IMR-90 (cell line): ENCODE data around the gene KAT6B. TPM values are rescaled to one million over a fixed set of nuclear protein-coding genes. Genes with fewer than 3 reads are reported as not detected.
A peak's percentile ranks its signal among the peaks of the same experiment; 100 is the strongest.

Source experiments
- ATAC-seq: fragments of 200-7000 bp; cut with Tn5 transposase; 2 replicates; pipeline ENCODE4 v1.9.1; 2020; ENCODE audit warnings: low read depth, mild to moderate bottlenecking, moderate library complexity
- BruUV-seq: library from RNA; stranded (reverse); fragments of 400-500 nt; replicated peaks from 2 replicates; lab custom pipeline; 2021; lab: Mats Ljungman, UMichigan
- CTCF ChIA-PET: fragments of 300-600 bp; formaldehyde crosslinking; extraction: SDS; loops from one replicate; lab custom pipeline; 2021; ENCODE audit warnings: antibody characterized with exemption; lab: Yijun Ruan, JAX
- POLR2A ChIA-PET: fragments of 300-600 bp; sonication (Branson Sonifier 250); formaldehyde crosslinking; loops from one replicate; lab custom pipeline; 2022; ENCODE audit warnings: antibody characterized with exemption; ENCODE audit not compliant: unreplicated experiment; lab: Charles Lee
- DNase-seq: peaks from one replicate; pipeline ENCODE4 v3.0.0; 2013
- H2AFZ ChIP-seq: replicated peaks from 2 replicates; pipeline ENCODE3; 2013; ENCODE audit warnings: low read length, mild to moderate bottlenecking; ENCODE audit not compliant: poor library complexity
- H2AK5ac ChIP-seq: 2 replicates; pipeline ENCODE4 v1.6.1; 2013; ENCODE audit warnings: low read depth, low read length, inconsistent platforms
- H2AK9ac ChIP-seq: replicated peaks from 2 replicates; pipeline ENCODE3; 2013; ENCODE audit warnings: mild to moderate bottlenecking, low read depth, low read length, moderate library complexity; ENCODE audit not compliant: poor library complexity
- H2BK120ac ChIP-seq: 2 replicates; pipeline ENCODE4 v1.6.1; 2013; ENCODE audit warnings: low read depth, low read length, inconsistent platforms
- H2BK15ac ChIP-seq: 3 replicates; pipeline ENCODE4 v1.6.1; 2013; ENCODE audit warnings: low read depth, low read length, inconsistent platforms
- H2BK20ac ChIP-seq: 2 replicates; pipeline ENCODE4 v1.6.1; 2013; ENCODE audit warnings: low read depth, mild to moderate bottlenecking, inconsistent platforms, low read length, moderate library complexity
- H2BK5ac ChIP-seq: 2 replicates; pipeline ENCODE4 v1.6.1; 2013; ENCODE audit warnings: mild to moderate bottlenecking, low read depth, low read length, inconsistent platforms; ENCODE audit not compliant: poor library complexity, severe bottlenecking
- H3K14ac ChIP-seq: replicated peaks from 2 replicates; pipeline ENCODE4 v1.6.1; 2013; ENCODE audit warnings: low read depth, low read length, inconsistent platforms
- H3K18ac ChIP-seq: 2 replicates; pipeline ENCODE4 v1.6.1; 2013; ENCODE audit warnings: low read depth, low read length, control low read depth
- H3K23ac ChIP-seq: 2 replicates; pipeline ENCODE4 v1.6.1; 2013; ENCODE audit warnings: low read depth, low read length, inconsistent platforms
- H3K27ac ChIP-seq: 2 replicates; pipeline ENCODE4 v1.5.1; 2013; ENCODE audit warnings: mild to moderate bottlenecking, control low read depth, low read length; ENCODE audit not compliant: insufficient read depth
- H3K27me3 ChIP-seq: 2 replicates; pipeline ENCODE4 v1.6.1; 2013; ENCODE audit warnings: low read length; ENCODE audit not compliant: control insufficient read depth, insufficient read depth
- H3K36me3 ChIP-seq: 2 replicates; pipeline ENCODE4 v1.6.1; 2013; ENCODE audit warnings: low read length, mixed read lengths; ENCODE audit not compliant: control insufficient read depth, insufficient read depth
- H3K4ac ChIP-seq: 2 replicates; pipeline ENCODE4 v1.6.1; 2013; ENCODE audit warnings: low read depth, low read length, inconsistent platforms
- H3K4me1 ChIP-seq: 2 replicates; pipeline ENCODE4 v1.6.1; 2013; ENCODE audit warnings: low read length, mixed read lengths; ENCODE audit not compliant: control insufficient read depth, insufficient read depth
- H3K4me2 ChIP-seq: 2 replicates; pipeline ENCODE4 v1.6.1; 2013; ENCODE audit warnings: low read depth, mild to moderate bottlenecking, control low read depth, low read length, moderate library complexity
- H3K4me3 ChIP-seq: 2 replicates; pipeline ENCODE4 v1.5.1; 2013; ENCODE audit warnings: low read depth, mild to moderate bottlenecking, control low read depth, low read length, moderate library complexity; ENCODE audit not compliant: insufficient read depth
- H3K56ac ChIP-seq: 2 replicates; pipeline ENCODE4 v1.6.1; 2013; ENCODE audit warnings: low read length, inconsistent platforms; ENCODE audit not compliant: insufficient read depth; ENCODE audit errors: extremely low read depth
- H3K79me1 ChIP-seq, 2 experiments: 2 replicates each; pipeline ENCODE4 v1.6.1; 2013; ENCODE audit warnings: low read length in 2 of 2, inconsistent platforms in 1 of 2, low read depth in 1 of 2
- H3K9ac ChIP-seq: 2 replicates; pipeline ENCODE4 v1.6.1; 2013; ENCODE audit warnings: low read depth, low read length, control low read depth
- H3K9me1 ChIP-seq: 2 replicates; pipeline ENCODE4 v1.6.1; 2013; ENCODE audit warnings: low read length, inconsistent platforms; ENCODE audit not compliant: insufficient read depth
- H3K9me3 ChIP-seq: 2 replicates; pipeline ENCODE4 v1.6.1; 2013; ENCODE audit warnings: low read length; ENCODE audit not compliant: control insufficient read depth, insufficient read depth
- H4K20me1 ChIP-seq: 2 replicates; pipeline ENCODE4 v1.6.1; 2013; ENCODE audit warnings: low read length, inconsistent platforms; ENCODE audit not compliant: insufficient read depth
- H4K5ac ChIP-seq: 2 replicates; pipeline ENCODE4 v1.6.1; 2013; ENCODE audit warnings: mild to moderate bottlenecking, low read depth, low read length, control low read depth
- H4K8ac ChIP-seq, 2 experiments: 2 replicates each; pipeline ENCODE4 v1.6.1; 2013; ENCODE audit warnings: low read depth in 2 of 2, low read length in 2 of 2, control low read depth in 1 of 2, inconsistent platforms in 1 of 2
- H4K91ac ChIP-seq: 2 replicates; pipeline ENCODE4 v1.6.1; 2013; ENCODE audit warnings: low read depth, low read length, inconsistent platforms; ENCODE audit not compliant: insufficient read depth
- BHLHE40 ChIP-seq: fragments of 150-350 bp; IDR thresholded peaks from 2 replicates; pipeline ENCODE4 v1.6.1; 2016; ENCODE audit warnings: mild to moderate bottlenecking, low read depth, low read length
- CEBPB ChIP-seq: IDR thresholded peaks from 2 replicates; pipeline ENCODE4 v1.6.1; 2012; ENCODE audit warnings: low read depth, low read length, improper control_type of control experiment
- CHD1 ChIP-seq: IDR thresholded peaks from 2 replicates; pipeline ENCODE4 v1.6.1; 2012; ENCODE audit warnings: low read depth, low read length, improper control_type of control experiment
- CTCF ChIP-seq: conservative IDR thresholded peaks from 2 replicates; pipeline ENCODE4 v1.5.1; 2012; ENCODE audit warnings: mild to moderate bottlenecking, low read depth, low read length, improper control_type of control experiment
- ELK1 ChIP-seq: fragments of 150-350 bp; IDR thresholded peaks from 2 replicates; pipeline ENCODE4 v1.6.1; 2016; ENCODE audit warnings: low read depth, mild to moderate bottlenecking, low read length, moderate library complexity, borderline replicate concordance
- FOS ChIP-seq: fragments of 150-350 bp; IDR thresholded peaks from 2 replicates; pipeline ENCODE4 v1.6.1; 2016; ENCODE audit warnings: low read depth, low read length
- MAFK ChIP-seq: IDR thresholded peaks from 2 replicates; pipeline ENCODE4 v1.6.1; 2012; ENCODE audit warnings: low read depth, low read length, improper control_type of control experiment
- MAZ ChIP-seq: IDR thresholded peaks from 2 replicates; pipeline ENCODE4 v1.6.1; 2012; ENCODE audit warnings: low read depth, mild to moderate bottlenecking, low read length, improper control_type of control experiment, moderate library complexity, borderline replicate concordance
- MXI1 ChIP-seq: IDR thresholded peaks from 2 replicates; pipeline ENCODE4 v1.6.1; 2012; ENCODE audit warnings: low read depth, mild to moderate bottlenecking, low read length, moderate library complexity, borderline replicate concordance
- NFE2L2 ChIP-seq: fragments of 150-350 bp; IDR thresholded peaks from 2 replicates; pipeline ENCODE4 v1.6.1; 2016; ENCODE audit warnings: low read depth, mild to moderate bottlenecking, low read length
- POLR2A ChIP-seq: IDR thresholded peaks from 2 replicates; pipeline ENCODE4 v1.6.1; 2012; ENCODE audit warnings: mild to moderate bottlenecking, low read depth, low read length
- RAD21 ChIP-seq: IDR thresholded peaks from 2 replicates; pipeline ENCODE4 v1.6.1; 2012; ENCODE audit warnings: low read length, improper control_type of control experiment
- RCOR1 ChIP-seq: IDR thresholded peaks from 2 replicates; pipeline ENCODE4 v1.6.1; 2012; ENCODE audit warnings: mild to moderate bottlenecking, low read length, improper control_type of control experiment; ENCODE audit not compliant: insufficient replicate concordance
- RFX5 ChIP-seq: IDR thresholded peaks from 2 replicates; pipeline ENCODE4 v1.8.0; 2012; ENCODE audit warnings: low read depth, mild to moderate bottlenecking, low read length, moderate library complexity
- SMC3 ChIP-seq: fragments of 150-350 bp; IDR thresholded peaks from 2 replicates; pipeline ENCODE4 v1.6.1; 2016; ENCODE audit warnings: low read depth, mild to moderate bottlenecking, antibody characterized with exemption, low read length, moderate library complexity
- USF2 ChIP-seq: fragments of 150-350 bp; IDR thresholded peaks from 2 replicates; pipeline ENCODE4 v1.6.1; 2017; ENCODE audit warnings: mild to moderate bottlenecking, antibody characterized with exemption, low read length, low read depth
- WGBS, 2 experiments: methylation state at CpG; one replicate each; pipeline versions ENCODE4 v1.1.5 to v1.1.7; 2013; ENCODE audit warnings: missing lambda C conversion rate in 2 of 2; ENCODE audit not compliant: insufficient read length in 1 of 2; ENCODE audit errors: extremely low coverage in 2 of 2; 5-methylcytosine and 5-hydroxymethylcytosine counted together
- dilution Hi-C: fragments of 300-500 bp; cut with HindIII; formaldehyde crosslinking; loops from one replicate; pipeline ENCODE4 v1.14.3; 2018; ENCODE audit warnings: low sequenced_read_pairs; ENCODE audit not compliant: unreplicated experiment
- in situ Hi-C: fragments of 300-500 bp; cut with MboI; formaldehyde crosslinking; loops from 3 replicates; pipeline ENCODE4 v1.14.3; 2019; ENCODE audit warnings: low sequenced_read_pairs, inconsistent platforms, mixed read lengths
- intact Hi-C: fragments of 100-400 bp; cut with micrococcal nuclease; formaldehyde crosslinking; loops from 2 replicates; pipeline ENCODE4 v1.10.0; 2022
- polyA plus RNA-seq, 3 experiments: library from polyadenylated mRNA; depleted of rRNA; stranded (reverse); fragments of >200 nt; gene quantifications; 2 replicates each; pipeline ENCODE4 v1.2.3, GENCODE V29; 2012; ENCODE audit warnings: low replicate concordance in 1 of 3
- total RNA-seq: library from RNA; depleted of rRNA; stranded (reverse); fragments of >200 nt; gene quantifications from 2 replicates; pipeline ENCODE4 v1.2.3, GENCODE V29; 2012

The KAT6B gene
- total and polyA plus RNA-seq, 2 of the 4 experiments (the other 2 are of a cell fraction) = 8.8 to 28.1 TPM

GRCh38 chr10:75070476-75070875 lies 244.1 kb downstream of the KAT6B start:
- H2AK5ac ChIP-seq = no peak overlapping the region
- H2BK5ac ChIP-seq = no peak overlapping the region
- BruUV-seq = no TSS peak
- H2BK20ac ChIP-seq = no peak overlapping the region
- no peak overlapping the region for H2BK120ac ChIP-seq
- WGBS, 2 experiments = 100% methylated on average over 3 of the region's 11 CpGs; no CpG with 5 or more reads in 1 of the 2 experiments
- H3K27me3 ChIP-seq = no peaks in the 10 kb centered on the region
- intact Hi-C loops = no loop called here
- no peak overlapping the region for H4K91ac ChIP-seq
- ATAC-seq = no peak
- H3K9me1 ChIP-seq = no peaks in the 10 kb centered on the region
- no peak overlapping the region for H3K4ac ChIP-seq
- no peak overlapping the region for H3K14ac ChIP-seq
- no peaks in the 10 kb centered on the region for H3K36me3 ChIP-seq
- H2AK9ac ChIP-seq = no peak overlapping the region
- TF ChIP-seq MAZ (no peak), ELK1 (no peak), CHD1 (no peak), RAD21 (no peak), MXI1 (no peak), CTCF (no peak), POLR2A (no peak), MAFK (no peak), SMC3 (no peak), USF2 (no peak), RFX5 (no peak), CEBPB (no peak), NFE2L2 (no peak), BHLHE40 (no peak), FOS (no peak), RCOR1 (no peak)
- DNase-seq = no peak
- no peak overlapping the region for H3K18ac ChIP-seq
- no peak overlapping the region for H4K8ac ChIP-seq
- no peak overlapping the region for H3K23ac ChIP-seq
- H4K5ac ChIP-seq = no peak overlapping the region
- H3K27ac ChIP-seq = no peak overlapping the region
- H3K79me1 ChIP-seq = no peaks in the 10 kb centered on the region
- dilution Hi-C loops = no loop called here
- ChIA-PET POLR2A (no interaction called here), CTCF (no interaction called here)
- in situ Hi-C loops = no loop called here
- H2BK15ac ChIP-seq = no peak overlapping the region
- no peaks in the 10 kb centered on the region for H3K4me1 ChIP-seq
- H3K4me2 ChIP-seq = no peak overlapping the region
- peak overlapping the region; percentile 56 for H2AFZ ChIP-seq
- no peak overlapping the region for H3K9ac ChIP-seq
- H4K20me1 ChIP-seq = no peaks in the 10 kb centered on the region
- H3K9me3 ChIP-seq = no peaks in the 10 kb centered on the region
- H3K4me3 ChIP-seq = no peak overlapping the region
- H3K56ac ChIP-seq = no peak overlapping the region
